ENCODE measurements around the gene SLC29A3. TPM values are rescaled to one million over a fixed set of nuclear protein-coding genes. Genes with fewer than 3 reads are reported as not detected.
A peak's percentile ranks its signal among the peaks of the same experiment; 100 is the strongest.

SLC29A3 gene
- total and polyA plus RNA-seq, 2 of the 8 experiments (the other 6 are each of a cell fraction or from before 2014, with no cell fraction given), result 14.0 to 24.6 TPM

DNA sequence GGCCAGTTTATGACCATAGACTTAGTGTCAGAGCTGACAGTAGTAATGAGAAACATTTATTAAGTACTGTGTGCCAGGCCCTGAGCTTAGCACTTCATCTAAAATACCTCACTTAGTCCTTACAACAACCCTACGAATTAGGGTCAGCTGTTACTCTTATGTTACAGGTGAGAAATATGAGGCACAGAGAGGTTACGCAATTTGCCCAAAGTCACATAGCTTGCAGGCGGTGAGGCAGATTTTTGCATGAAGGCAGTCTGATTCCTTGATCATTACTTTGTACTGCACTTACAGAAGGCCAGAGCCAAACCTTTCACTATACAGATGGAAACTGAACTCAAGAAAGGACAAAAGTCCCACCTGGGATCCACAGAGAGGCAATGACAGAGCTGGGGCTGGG is 87.8 kb downstream of the SLC29A3 start:
- H2BK12ac ChIP-seq (ENCODE audit: low read depth, low read length), result no peak overlapping the region
- no peaks in the 10 kb centered on the region for H3K23me2 ChIP-seq (ENCODE audit: low read depth, low read length)
- H3K4me3 ChIP-seq (ENCODE audit: extremely low read depth in 1 of 4, insufficient read depth in 2 of 4, low read depth in 3 of 4, low read length in 4 of 4), result no peak overlapping the region
- POLR2A ChIA-PET (ENCODE audit: partially characterized antibody), result no interaction called here
- H2BK120ac ChIP-seq (replicated peaks; ENCODE audit: low read depth, low read length), result no peak overlapping the region
- no peaks in the 10 kb centered on the region for H3K79me2 ChIP-seq (ENCODE audit: control insufficient read depth in 1 of 2, insufficient read depth in 2 of 2, low read length in 2 of 2)
- no peak overlapping the region for H4K5ac ChIP-seq (ENCODE audit: insufficient read length, low read depth, low read length)
- H2AK5ac ChIP-seq (ENCODE audit: low read depth, low read length), result no peak overlapping the region
- no peak overlapping the region for H3K4me2 ChIP-seq (ENCODE audit: insufficient read depth in 1 of 2, low read depth in 2 of 2, low read length in 2 of 2)
- H3K9ac ChIP-seq (replicated peaks in 1 of 4; ENCODE audit: extremely low read depth in 1 of 4, low read depth in 3 of 4, low read length in 3 of 4), result no peak overlapping the region
- no peak for FAIRE-seq
- H3K56ac ChIP-seq (replicated peaks; ENCODE audit: insufficient read length, low read depth, low read length), result no peak overlapping the region
- H2BK20ac ChIP-seq (ENCODE audit: low read length), result no peak overlapping the region
- H2BK15ac ChIP-seq (ENCODE audit: low read length), result no peak overlapping the region
- peaks cover 0 to 10% of the 10 kb centered on the region in 2 experiments; a peak in 1 of 4 replicates for H3K9me3 ChIP-seq (ENCODE audit: insufficient read depth in 2 of 2, low read depth in 1 of 2, low read length in 1 of 2)
- no peak overlapping the region for H4K91ac ChIP-seq (replicated peaks; ENCODE audit: insufficient read length, low read length)
- H3K18ac ChIP-seq (ENCODE audit: extremely low read depth, low read length), result no peak overlapping the region
- no peak overlapping the region for H2BK5ac ChIP-seq (ENCODE audit: low read depth, low read length)
- H3K27me3 ChIP-seq (replicated peaks in 1 of 4; ENCODE audit: control insufficient read depth in 3 of 4, extremely low read depth in 1 of 4, insufficient read depth in 3 of 4, low read length in 3 of 4), result no peaks in the 10 kb centered on the region; a peak in 1 of 7 replicates
- no peaks in the 10 kb centered on the region for H3K79me1 ChIP-seq (ENCODE audit: low read depth, low read length)
- TF ChIP-seq CEBPB (IDR thresholded peaks at IDR 0.05; ENCODE audit: low read depth, low read length) (peak; percentile 59; the same call in 1 of the 2 replicates), TBP (IDR thresholded peaks at IDR 0.05; ENCODE audit: low read depth, low read length) (no peak), NANOG (IDR thresholded peaks at IDR 0.05; ENCODE audit: insufficient read depth, low read depth, low read length, poor library complexity, severe bottlenecking) (no peak), ASH2L (IDR thresholded peaks at IDR 0.05; ENCODE audit: low read length) (no peak)
- CTCF ChIA-PET (ENCODE audit: partially characterized antibody), result interaction anchor here (0.9 to 3.8 kb wide), 8 partner anchors 9 to 1664 kb away, joined by 3 to 15 read pairs (median 4); no protein-coding TSS in a partner anchor
- H3K27ac ChIP-seq (ENCODE audit: low read depth, low read length), result no peak overlapping the region
- no peak for DNase-seq (ENCODE audit: low read depth in 1 of 2, low spot score in 2 of 2)
- H4K8ac ChIP-seq (ENCODE audit: extremely low read depth, insufficient read depth, low read length), result no peak overlapping the region
- no peak overlapping the region for H3K23ac ChIP-seq (ENCODE audit: insufficient read length)
- no peaks in the 10 kb centered on the region for H3K36me3 ChIP-seq (ENCODE audit: control insufficient read depth in 2 of 4, insufficient read depth in 4 of 4, low read length in 3 of 4)
- no peaks in the 10 kb centered on the region for H4K20me1 ChIP-seq (replicated peaks in 1 of 2; ENCODE audit: control insufficient read depth in 1 of 2, insufficient read depth in 2 of 2, low read length in 2 of 2)
- H3K14ac ChIP-seq (ENCODE audit: insufficient read length), result no peak overlapping the region
- H2AFZ ChIP-seq (ENCODE audit: low read length), result no peak overlapping the region
- WGBS, 2 experiments (ENCODE audit: extremely low coverage in 1 of 2, insufficient coverage in 1 of 2, insufficient read length in 1 of 2, insufficient replicate concordance in 2 of 2, low coverage in 1 of 2, low lambda C conversion rate in 2 of 2, missing lambda C conversion rate in 1 of 2), result 91% methylated on average over 3 of the region's 3 CpGs; no CpG with 5 or more reads in 1 of the 2 experiments
- peaks cover 3 to 4% (median 4%) of the 10 kb centered on the region in 4 experiments; a peak in 4 of 7 replicates for H3K4me1 ChIP-seq (replicated peaks in 1 of 4; ENCODE audit: control insufficient read depth in 3 of 4, insufficient read depth in 4 of 4, low read length in 3 of 4)
- no peak overlapping the region for H3K4ac ChIP-seq (replicated peaks; ENCODE audit: insufficient read length, low read depth, low read length)

All from H1 (cell line).